ENCODE measurements around the gene COL4A2.

- TF ChIP-seq CTCF (IDR thresholded peaks at IDR 0.05) (no peak), EP300 (IDR thresholded peaks at IDR 0.05) (no peak), POLR2A (IDR thresholded peaks at IDR 0.05) (no peak)
These were observed 28.2 kb upstream of the COL4A2 start for GRCh38 chr13:110278859-110279258.

Measured in suprapubic skin (tissue), 3 donors.